Right cardiac atrium (tissue), 5 donors: Measurements from ENCODE around the gene FGF11. TPM values are rescaled to one million over a fixed set of nuclear protein-coding genes. Genes with fewer than 3 reads are reported as not detected.

ENCODE experiments used
- polyA plus RNA-seq: library from polyadenylated mRNA; stranded (reverse); fragments of 200-250 nt; gene quantifications from one replicate; pipeline ENCODE4 v1.2.3, GENCODE V29; 2013
- total RNA-seq, 4 donors: library from RNA; stranded (reverse); fragmentation: NEBNext Ultra II Directional; extraction: Animal tissue kit (Norgen Biotek cat#: 25700); gene quantifications; one replicate each; pipeline ENCODE4 v1.2.1, GENCODE V29; 2021
- donor health status: healthy with polysubstance abuse.
- donor health status: DM: no; HTN: yes; CAD: no.
- donor health status: DM: no; HTN: no; CAD: no.
- donor health status: DM: no; HTN: yes; CAD: no; lungs with severe emphysema.
- donor health status: DM: yes; HTN: yes; CAD: no.

FGF11 gene
- total and polyA plus RNA-seq, 5 donors, result 13.9 to 34.8 (median 27.2) TPM

Other genes starting within 250 kb of the FGF11 start
Only the 30 nearest of the 40 such genes appear.
- 100 to 1,000 TPM; 118 to 124 (median 122) TPM for gene CTDNEP1, start 187.8 kb upstream of the FGF11 start, total RNA-seq
- gene CTDNEP1, start 187.8 kb upstream of the FGF11 start, polyA plus RNA-seq, result 80.1 TPM
- 100 to 1,000 TPM in 1 of 4 donors, 10 to 100 TPM in 3; 37.9 to 100 (median 82.9) TPM for gene ELP5, start 187.3 kb upstream of the FGF11 start, total RNA-seq
- gene ELP5, start 187.3 kb upstream of the FGF11 start, polyA plus RNA-seq, result 41.7 TPM
- 1 to 10 TPM; 1.8 to 3.4 (median 2.8) TPM for gene CLDN7, start 177.0 kb upstream of the FGF11 start, total RNA-seq
- gene CLDN7, start 177.0 kb upstream of the FGF11 start, polyA plus RNA-seq, result 2.9 TPM
- gene SLC2A4, start 157.8 kb upstream of the FGF11 start, total RNA-seq, result 100 to 1,000 TPM in 3 of 4 donors, 10 to 100 TPM in 1; 57.6 to 146 (median 103) TPM
- gene SLC2A4, start 157.8 kb upstream of the FGF11 start, polyA plus RNA-seq, result 83.1 TPM
- gene YBX2, start 144.9 kb upstream of the FGF11 start, total RNA-seq, result 1 to 10 TPM; 1.4 to 3.1 (median 1.8) TPM
- 5.3 TPM for gene YBX2, start 144.9 kb upstream of the FGF11 start, polyA plus RNA-seq
- 100 to 1,000 TPM; 259 to 311 (median 268) TPM for gene EIF5A, start 131.9 kb upstream of the FGF11 start, total RNA-seq
- gene EIF5A, start 131.9 kb upstream of the FGF11 start, polyA plus RNA-seq, result 301 TPM
- gene GPS2, start 124.2 kb upstream of the FGF11 start, total RNA-seq, result 10 to 100 TPM; 65.0 to 76.1 (median 65.8) TPM
- gene GPS2, start 124.2 kb upstream of the FGF11 start, polyA plus RNA-seq, result 68.4 TPM
- 10 to 100 TPM; 28.3 to 33.4 (median 30.6) TPM for gene NEURL4, start 110.2 kb upstream of the FGF11 start, total RNA-seq
- gene NEURL4, start 110.2 kb upstream of the FGF11 start, polyA plus RNA-seq, result 23.8 TPM
- gene ACAP1, start 103.0 kb upstream of the FGF11 start, total RNA-seq, result 10 to 100 TPM; 15.0 to 26.4 (median 20.8) TPM
- gene ACAP1, start 103.0 kb upstream of the FGF11 start, polyA plus RNA-seq, result 8.8 TPM
- 1 to 10 TPM; 4.7 to 6.7 (median 6.5) TPM for gene KCTD11, start 87.3 kb upstream of the FGF11 start, total RNA-seq
- gene KCTD11, start 87.3 kb upstream of the FGF11 start, polyA plus RNA-seq, result 7.8 TPM
- gene TMEM95, start 84.4 kb upstream of the FGF11 start, total RNA-seq, result not detected
- gene TMEM95, start 84.4 kb upstream of the FGF11 start, polyA plus RNA-seq, result not detected
- 1 to 10 TPM; 2.1 to 3.6 (median 3.4) TPM for gene TNK1, start 58.4 kb upstream of the FGF11 start, total RNA-seq
- gene TNK1, start 58.4 kb upstream of the FGF11 start, polyA plus RNA-seq, result 1.7 TPM
- 10 to 100 TPM; 19.8 to 25.0 (median 22.9) TPM for gene PLSCR3, start 45.0 kb upstream of the FGF11 start, total RNA-seq
- 25.9 TPM for gene PLSCR3, start 45.0 kb upstream of the FGF11 start, polyA plus RNA-seq
- gene TMEM256, start 35.4 kb upstream of the FGF11 start, total RNA-seq, result 100 to 1,000 TPM in 1 of 4 donors, 10 to 100 TPM in 3; 79.6 to 105 (median 97.3) TPM
- 210 TPM for gene TMEM256, start 35.4 kb upstream of the FGF11 start, polyA plus RNA-seq
- gene NLGN2, start 31.7 kb upstream of the FGF11 start, total RNA-seq, result 10 to 100 TPM; 10.7 to 15.7 (median 14.1) TPM
- gene NLGN2, start 31.7 kb upstream of the FGF11 start, polyA plus RNA-seq, result 6.9 TPM
- gene SPEM1, start 19.2 kb upstream of the FGF11 start, total RNA-seq, result not detected
- not detected for gene SPEM1, start 19.2 kb upstream of the FGF11 start, polyA plus RNA-seq
- gene SPEM2, start 13.9 kb upstream of the FGF11 start, total RNA-seq, result not detected
- not detected for gene SPEM2, start 13.9 kb upstream of the FGF11 start, polyA plus RNA-seq
- gene SPEM3, start 10.7 kb upstream of the FGF11 start, total RNA-seq, result not detected
- not detected for gene SPEM3, start 10.7 kb upstream of the FGF11 start, polyA plus RNA-seq
- 1 to 10 TPM; 2.2 to 2.5 (median 2.3) TPM for gene TMEM102, start 4.1 kb upstream of the FGF11 start, total RNA-seq
- 2.1 TPM for gene TMEM102, start 4.1 kb upstream of the FGF11 start, polyA plus RNA-seq
- 10 to 100 TPM; 11.4 to 15.6 (median 13.1) TPM for gene CHRNB1, start 5.5 kb downstream of the FGF11 start, total RNA-seq
- 16.1 TPM for gene CHRNB1, start 5.5 kb downstream of the FGF11 start, polyA plus RNA-seq
- 10 to 100 TPM; 73.6 to 86.2 (median 82.2) TPM for gene ZBTB4, start 40.1 kb downstream of the FGF11 start, total RNA-seq
- gene ZBTB4, start 40.1 kb downstream of the FGF11 start, polyA plus RNA-seq, result 41.7 TPM
- not detected for gene SLC35G6, start 41.9 kb downstream of the FGF11 start, total RNA-seq
- not detected for gene SLC35G6, start 41.9 kb downstream of the FGF11 start, polyA plus RNA-seq
- 10 to 100 TPM; 41.9 to 51.4 (median 47.4) TPM for gene POLR2A, start 44.9 kb downstream of the FGF11 start, total RNA-seq
- 22.3 TPM for gene POLR2A, start 44.9 kb downstream of the FGF11 start, polyA plus RNA-seq
- gene TNFSF12, start 109.5 kb downstream of the FGF11 start, total RNA-seq, result 10 to 100 TPM; 42.9 to 52.0 (median 47.5) TPM
- 58.4 TPM for gene TNFSF12, start 109.5 kb downstream of the FGF11 start, polyA plus RNA-seq
- gene TNFSF13, start 119.2 kb downstream of the FGF11 start, total RNA-seq, result 10 to 100 TPM; 14.6 to 19.9 (median 15.7) TPM
- gene TNFSF13, start 119.2 kb downstream of the FGF11 start, polyA plus RNA-seq, result 15.3 TPM
- 10 to 100 TPM; 27.2 to 37.2 (median 34.2) TPM for gene SENP3, start 122.4 kb downstream of the FGF11 start, total RNA-seq
- gene SENP3, start 122.4 kb downstream of the FGF11 start, polyA plus RNA-seq, result 45.2 TPM
- 10 to 100 TPM; 34.6 to 45.6 (median 44.1) TPM for gene CD68, start 140.1 kb downstream of the FGF11 start, total RNA-seq
- 19.4 TPM for gene CD68, start 140.1 kb downstream of the FGF11 start, polyA plus RNA-seq
- 10 to 100 TPM; 19.3 to 32.7 (median 29.4) TPM for gene MPDU1, start 144.3 kb downstream of the FGF11 start, total RNA-seq
- 43.7 TPM for gene MPDU1, start 144.3 kb downstream of the FGF11 start, polyA plus RNA-seq
- gene SOX15, start 150.6 kb downstream of the FGF11 start, total RNA-seq, result 1 to 10 TPM; 5.4 to 6.2 (median 5.9) TPM
- 7.0 TPM for gene SOX15, start 150.6 kb downstream of the FGF11 start, polyA plus RNA-seq
- 100 to 1,000 TPM in 1 of 4 donors, 10 to 100 TPM in 3; 78.9 to 109 (median 87.2) TPM for gene FXR2, start 175.4 kb downstream of the FGF11 start, total RNA-seq
- gene FXR2, start 175.4 kb downstream of the FGF11 start, polyA plus RNA-seq, result 79.3 TPM